Type B pancreatic cell (in vitro differentiated cells): ENCODE results near the gene KRTAP4-4. TPM values are rescaled to one million over a fixed set of nuclear protein-coding genes. Genes with fewer than 3 reads are reported as not detected.
"Not testable (repeated sequence)": the region's sequence is repeated elsewhere in the genome, so short reads cannot be mapped to it uniquely, and the experiment has no call there.

Experiments
- DNase-seq: peaks from one replicate; pipeline ENCODE4 v3.0.0; 2021; ENCODE audit warnings: mixed read lengths; ENCODE audit not compliant: unreplicated experiment; ENCODE audit errors: extremely low spot score
- H3K27ac Mint-ChIP-seq: 2 replicates; pipeline ENCODE4 v1.8.0; 2021; ENCODE audit warnings: mild to moderate bottlenecking, mixed read lengths
- H3K27me3 Mint-ChIP-seq: 2 replicates; pipeline ENCODE4 v1.8.0; 2021; ENCODE audit warnings: mixed read lengths
- H3K36me3 Mint-ChIP-seq: 2 replicates; pipeline ENCODE4 v1.8.0; 2021; ENCODE audit warnings: mixed read lengths
- H3K4me1 Mint-ChIP-seq: one replicate; pipeline ENCODE4 v1.8.0; 2021; ENCODE audit warnings: mixed read lengths; ENCODE audit not compliant: unreplicated experiment
- H3K4me3 Mint-ChIP-seq: 2 replicates; pipeline ENCODE4 v1.8.0; 2021; ENCODE audit warnings: mild to moderate bottlenecking, mixed read lengths
- H3K9me3 Mint-ChIP-seq: 2 replicates; pipeline ENCODE4 v1.8.0; 2021; ENCODE audit warnings: mixed read lengths
- CTCF ChIP-seq: fragments of 200-600 bp; sonication (generic); conservative IDR thresholded peaks from 2 replicates; pipeline ENCODE4 v1.5.0; 2021; ENCODE audit warnings: antibody characterized with exemption, mild to moderate bottlenecking
- long read RNA-seq: library from polyadenylated mRNA; unstranded; transcript quantifications from one replicate; pipeline ENCODE4 v2.0.0, GENCODE V29; 2020
- total RNA-seq: library from RNA; stranded (reverse); gene quantifications from 2 replicates; pipeline ENCODE4 v1.2.1, GENCODE V29; 2021; ENCODE audit warnings: low replicate concordance

KRTAP4-4 gene
- not detected in 2 replicates for total RNA-seq
- long read RNA-seq, result 0 reads

- H3K4me3 Mint-ChIP-seq, result no peak within 1 kb of the TSS
- no peaks in the 10 kb centered on the region for H3K9me3 Mint-ChIP-seq
- no peak for DNase-seq
- no peaks in the 10 kb centered on the region for H3K4me1 Mint-ChIP-seq
- TF ChIP-seq CTCF, result no peak
- no peaks in the 10 kb centered on the region for H3K36me3 Mint-ChIP-seq
- H3K27ac Mint-ChIP-seq, result no peak within 1 kb of the TSS
- H3K27me3 Mint-ChIP-seq, result no peaks in the 10 kb centered on the region
Measured at GRCh38 chr17:41160648-41161047, at the start of gene KRTAP4-4. Gene KRTAP4-4, minus strand, starts transcription at chr17:41160748. Its CDS starts 57 bp downstream, at chr17:41160691.

GRCh38 chr17:41199421-41200078 lies 39.0 kb upstream of the KRTAP4-4 start:
- no peak overlapping the region for H3K27ac Mint-ChIP-seq
- H3K27me3 Mint-ChIP-seq, result no peaks in the 10 kb centered on the region
- H3K4me1 Mint-ChIP-seq, result no peaks in the 10 kb centered on the region
- TF ChIP-seq CTCF, result no peak
- no peaks in the 10 kb centered on the region for H3K9me3 Mint-ChIP-seq
- no peaks in the 10 kb centered on the region for H3K36me3 Mint-ChIP-seq
- DNase-seq, result no peak
- H3K4me3 Mint-ChIP-seq, result no peak overlapping the region

GRCh38 chr17:41196068-41196467 lies 35.5 kb upstream of the KRTAP4-4 start:
- no peaks in the 10 kb centered on the region for H3K4me1 Mint-ChIP-seq
- H3K9me3 Mint-ChIP-seq, result no peaks in the 10 kb centered on the region
- no peak for DNase-seq
- H3K27me3 Mint-ChIP-seq, result no peaks in the 10 kb centered on the region
- no peaks in the 10 kb centered on the region for H3K36me3 Mint-ChIP-seq
- H3K4me3 Mint-ChIP-seq, result no peak overlapping the region
- TF ChIP-seq CTCF, result no peak
- H3K27ac Mint-ChIP-seq, result no peak overlapping the region

GRCh38 chr17:41190328-41190727 lies 29.8 kb upstream of the KRTAP4-4 start:
- TF ChIP-seq CTCF, result no peak
- Mint-ChIP-seq H3K27me3 (peaks cover 6% of the 10 kb centered on the region), H3K27ac (no peak overlapping the region), H3K9me3 (no peaks in the 10 kb centered on the region), H3K4me1 (no peaks in the 10 kb centered on the region), H3K4me3 (no peak overlapping the region), H3K36me3 (no peaks in the 10 kb centered on the region)
- no peak for DNase-seq

- H3K4me1 Mint-ChIP-seq, DNase-seq, H3K9me3 Mint-ChIP-seq, H3K4me3 Mint-ChIP-seq, H3K27ac Mint-ChIP-seq, H3K36me3 Mint-ChIP-seq, H3K27me3 Mint-ChIP-seq: not testable (repeated sequence)
Measured at GRCh38 chr17:41189837-41190318, 29.3 kb upstream of the KRTAP4-4 start, which contains the start of gene KRTAP9-1. Gene KRTAP9-1, plus strand, starts transcription at chr17:41189887. Its CDS starts 0 bp downstream, at chr17:41189887.

- no peaks in the 10 kb centered on the region for H3K36me3 Mint-ChIP-seq
- no peak for DNase-seq
- H3K4me1 Mint-ChIP-seq, result no peaks in the 10 kb centered on the region
- peaks cover 12% of the 10 kb centered on the region for H3K27me3 Mint-ChIP-seq
- no peak overlapping the region for H3K27ac Mint-ChIP-seq
- no peaks in the 10 kb centered on the region for H3K9me3 Mint-ChIP-seq
- TF ChIP-seq CTCF, result no peak
- no peak overlapping the region for H3K4me3 Mint-ChIP-seq
Measured at GRCh38 chr17:41186872-41187271, 26.3 kb upstream of the KRTAP4-4 start.
